Embryonic facial prominence (tissue), 1 donor: ENCODE results near the gene TMEM107.

Experiments
- DNase-seq: peaks from one replicate; pipeline ENCODE4 v3.0.0-alpha.2; 2016; ENCODE audit errors: extremely low spot score

The TMEM107 gene

DNA sequence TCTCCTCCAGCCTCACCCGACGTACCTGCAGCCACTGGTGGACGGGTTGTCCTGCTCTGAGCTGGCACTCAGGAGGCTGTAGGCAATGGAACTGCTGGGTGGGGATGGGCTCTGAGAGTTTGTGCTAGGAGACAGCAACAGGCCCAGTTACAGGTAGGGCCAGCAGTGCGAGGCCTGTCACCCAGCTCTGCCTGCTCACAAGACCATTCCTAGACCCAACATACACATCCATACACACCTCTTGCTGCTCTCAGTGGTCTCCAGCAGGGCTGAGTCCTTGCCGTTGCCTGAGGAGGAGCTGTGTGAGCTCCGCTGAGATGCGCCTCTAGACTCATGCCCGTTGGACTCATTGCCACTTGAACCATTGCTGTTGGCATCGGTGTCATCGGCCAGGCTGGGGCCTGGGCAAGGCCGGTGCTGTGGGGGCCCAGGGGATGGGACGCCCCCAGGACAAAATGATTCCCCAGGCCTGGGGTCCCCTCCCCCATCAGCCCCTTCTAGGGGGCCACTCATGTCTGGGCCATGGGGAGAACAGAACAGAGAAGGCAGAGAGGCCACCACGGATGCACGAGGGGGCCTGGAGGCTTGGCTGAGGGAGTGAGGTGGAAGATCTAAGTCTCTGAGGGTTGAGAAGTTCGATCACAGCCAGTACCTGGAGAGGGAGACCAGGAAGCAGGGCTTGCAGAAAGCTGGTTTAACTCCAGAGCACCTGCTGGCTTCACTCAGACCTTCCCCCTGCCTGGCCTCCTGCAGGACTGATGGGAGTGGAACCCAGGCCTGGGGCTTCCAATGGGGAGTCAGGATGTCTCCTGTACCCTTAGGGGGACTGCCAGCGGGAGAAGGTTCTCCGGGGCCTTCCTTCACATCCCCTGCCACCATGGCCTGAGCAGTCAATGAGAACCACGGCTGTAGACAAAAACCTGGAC lies 25.7 kb downstream of the TMEM107 start:
- DNase-seq: no peak

- DNase-seq: no peak
Measured at GRCh38 chr17:8149419-8150193, 26.6 kb downstream of the TMEM107 start.

DNA sequence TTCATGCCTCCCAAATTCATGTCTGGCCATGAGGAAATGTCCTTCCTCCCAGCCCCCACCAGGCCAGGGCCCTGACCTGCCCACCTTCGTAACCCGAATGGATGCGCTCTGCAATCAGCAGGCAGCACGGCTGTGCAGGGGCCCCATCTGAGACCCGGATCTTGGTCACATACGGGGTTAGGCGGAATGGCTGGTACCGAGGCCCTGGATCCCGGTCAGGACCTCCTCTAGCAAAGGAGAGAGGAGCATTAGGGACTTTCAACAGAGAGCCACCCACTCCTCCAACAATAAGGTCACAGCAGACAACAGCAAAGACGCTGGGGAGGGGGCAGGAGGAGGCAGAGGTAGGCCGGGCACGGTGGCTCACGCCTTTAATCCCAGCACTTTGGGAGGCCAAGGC lies 27.6 kb downstream of the TMEM107 start:
- DNase-seq: no peak

- no peak for DNase-seq
Measured at GRCh38 chr17:8147805-8148404, 28.3 kb downstream of the TMEM107 start.

GRCh38 chr17:8147141-8147804 lies 28.9 kb downstream of the TMEM107 start:
- no peak for DNase-seq

DNA sequence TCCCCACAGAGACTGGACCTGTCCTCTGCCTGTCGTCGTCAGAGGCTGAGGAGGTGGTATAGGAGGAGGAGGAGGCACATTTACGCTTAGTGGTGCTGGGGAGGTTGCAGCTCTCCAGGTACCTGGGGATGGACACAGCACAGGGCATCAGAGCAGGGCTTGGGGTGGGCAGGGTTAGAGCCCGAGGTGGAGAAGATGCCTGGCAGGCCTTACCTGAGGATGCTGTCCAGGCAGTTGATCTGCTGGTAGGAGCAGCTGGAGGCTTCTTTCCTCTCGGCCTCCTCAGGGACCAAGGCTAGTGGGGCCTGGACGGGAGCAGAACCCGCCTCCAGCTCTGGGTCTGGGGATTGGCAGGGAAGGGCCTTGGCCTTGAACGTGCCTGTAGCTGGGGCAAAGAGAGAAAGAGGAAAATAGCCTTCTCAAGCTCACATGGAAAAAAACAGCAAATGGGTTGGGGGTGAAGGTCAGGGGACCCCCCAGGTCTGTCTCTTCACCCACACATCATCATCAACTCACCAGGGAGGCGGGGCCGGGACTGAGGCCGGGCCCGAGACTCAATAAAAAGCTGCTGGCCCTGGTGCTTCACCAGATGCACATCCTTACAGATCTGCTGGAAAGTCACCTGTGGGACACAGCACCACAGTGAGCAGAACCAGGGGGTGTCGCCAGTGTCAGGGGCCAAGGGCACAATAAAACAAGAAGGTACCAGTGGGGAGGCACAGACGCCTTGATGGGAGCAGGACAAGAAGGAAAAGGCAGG lies 29.6 kb downstream of the TMEM107 start:
- DNase-seq: no peak

DNA sequence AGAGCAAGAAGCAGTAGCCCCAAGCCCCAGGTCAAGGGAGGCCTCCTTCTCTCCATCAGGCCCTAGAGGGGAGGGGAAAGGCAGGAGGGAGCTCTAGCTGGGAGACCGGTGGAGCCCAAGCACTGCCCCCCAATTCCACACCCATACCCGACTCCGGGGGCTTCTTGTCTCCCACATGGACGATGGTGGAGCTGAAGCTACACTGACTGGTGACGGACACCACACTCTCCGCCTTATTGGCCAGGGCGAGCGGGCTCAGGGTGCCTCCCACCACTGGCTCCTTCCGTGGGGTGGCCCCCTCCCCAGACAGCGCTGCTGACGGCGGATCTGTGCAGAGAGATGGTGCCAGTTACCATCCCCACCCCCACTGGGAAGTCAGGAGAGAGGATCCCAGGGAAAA lies 30.4 kb downstream of the TMEM107 start:
- no peak for DNase-seq

- DNase-seq: no peak
Measured at GRCh38 chr17:8144401-8145231, 31.6 kb downstream of the TMEM107 start.

- no peak for DNase-seq
Measured at GRCh38 chr17:8143581-8144400, 32.4 kb downstream of the TMEM107 start.

- no peak for DNase-seq
Measured at GRCh38 chr17:8142887-8143580, 33.1 kb downstream of the TMEM107 start.

GRCh38 chr17:8142158-8142886 lies 33.9 kb downstream of the TMEM107 start:
- no peak for DNase-seq

- no peak for DNase-seq
Measured at GRCh38 chr17:8141741-8142140, 34.4 kb downstream of the TMEM107 start.

- DNase-seq: no peak
Measured at GRCh38 chr17:8141045-8141444, 35.1 kb downstream of the TMEM107 start.

- no peak for DNase-seq
Measured at GRCh38 chr17:8140065-8141029, 35.8 kb downstream of the TMEM107 start.

DNA sequence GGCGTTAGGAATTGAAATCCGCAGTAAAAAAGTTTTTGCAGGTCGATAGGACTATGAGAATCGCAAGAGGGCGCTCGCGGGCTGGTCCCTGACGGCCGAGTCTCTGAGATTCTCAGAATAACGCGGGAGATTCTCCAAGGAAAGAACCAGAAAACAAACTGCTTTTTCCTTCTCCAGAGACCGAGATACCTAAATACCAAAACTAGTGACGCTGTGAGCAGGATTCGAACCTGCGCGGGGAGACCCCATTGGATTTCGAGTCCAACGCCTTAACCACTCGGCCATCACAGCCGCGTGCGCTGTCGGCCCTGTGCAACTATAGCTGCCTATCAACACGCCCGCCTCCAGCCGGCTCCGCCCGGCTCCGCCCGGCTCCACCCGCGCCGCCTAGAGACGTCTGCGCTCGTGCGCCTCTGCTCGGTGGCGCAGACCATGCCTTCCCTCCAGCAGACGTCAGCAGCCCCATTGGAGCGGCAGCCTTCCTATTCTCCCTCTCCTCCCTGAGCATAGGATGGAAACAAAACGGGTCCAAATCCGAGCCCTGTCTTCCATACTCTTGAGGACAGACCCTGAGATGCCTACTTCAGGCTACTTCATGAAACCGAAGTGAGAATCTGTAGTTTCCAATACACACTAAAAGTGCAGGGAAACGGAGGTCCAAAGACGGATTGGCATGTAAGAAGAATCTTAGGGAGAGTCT lies 37.4 kb downstream of the TMEM107 start:
- peak; percentile 97 for DNase-seq

DNA sequence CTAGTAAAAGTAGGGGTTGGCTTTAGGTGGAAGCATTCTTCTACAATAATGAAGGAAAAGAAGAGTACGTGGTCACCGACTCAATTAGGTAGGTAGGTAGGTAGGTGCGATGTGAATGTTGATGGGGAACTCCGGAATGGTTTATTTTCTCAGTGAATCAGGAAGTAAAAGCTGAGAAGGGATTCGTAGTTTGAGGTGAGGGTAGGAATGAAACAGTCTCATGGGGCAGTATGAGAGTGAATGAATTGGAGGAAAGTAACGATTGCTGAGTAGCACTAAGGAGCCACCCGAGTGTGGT lies 37.9 kb downstream of the TMEM107 start:
- DNase-seq: no peak
